Activated T-cell treated with anti-CD3 and anti-CD28 coated beads, Interleukin-2, amount 50 U/mL, for 1 hour (primary cell): Measurements from ENCODE around the gene FRMD7.
"Not testable (repeated sequence)": the region's sequence is repeated elsewhere in the genome, so short reads cannot be mapped to it uniquely, and the experiment has no call there.

ENCODE experiments used
- DNase-seq: peaks from one replicate; pipeline ENCODE4 v3.0.0-alpha.2; 2020

Gene FRMD7

DNA sequence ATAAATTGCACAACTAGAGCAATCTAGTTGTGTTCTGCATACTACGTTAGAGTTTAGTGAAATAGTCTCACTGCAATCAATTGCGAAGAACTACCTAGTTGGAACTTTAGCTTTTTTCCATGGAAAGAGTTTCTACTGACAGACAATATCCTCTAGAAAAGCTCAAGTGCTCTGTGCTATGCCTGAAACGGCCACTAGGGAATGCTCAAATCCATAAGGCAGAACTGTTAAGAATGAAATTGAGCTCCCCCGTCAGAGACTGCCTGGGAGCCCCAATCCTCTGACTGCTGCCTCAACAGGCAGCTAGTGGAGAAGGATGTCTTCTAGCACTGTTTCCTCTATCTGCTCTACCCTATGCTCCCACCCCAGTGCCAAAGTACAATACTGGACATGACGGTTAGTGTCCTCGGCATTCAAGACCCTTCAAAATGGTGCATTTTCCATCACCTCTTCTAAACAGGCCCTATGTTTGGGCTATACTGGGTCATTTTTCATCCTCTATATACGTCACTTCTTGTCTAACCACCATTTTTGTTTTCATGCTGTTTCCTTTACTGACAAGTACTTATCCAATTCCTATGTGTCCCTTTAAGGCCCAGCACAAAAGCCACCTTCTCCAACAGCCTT lies 35.3 kb downstream of the FRMD7 start:
- DNase-seq = peak; percentile 38

DNA sequence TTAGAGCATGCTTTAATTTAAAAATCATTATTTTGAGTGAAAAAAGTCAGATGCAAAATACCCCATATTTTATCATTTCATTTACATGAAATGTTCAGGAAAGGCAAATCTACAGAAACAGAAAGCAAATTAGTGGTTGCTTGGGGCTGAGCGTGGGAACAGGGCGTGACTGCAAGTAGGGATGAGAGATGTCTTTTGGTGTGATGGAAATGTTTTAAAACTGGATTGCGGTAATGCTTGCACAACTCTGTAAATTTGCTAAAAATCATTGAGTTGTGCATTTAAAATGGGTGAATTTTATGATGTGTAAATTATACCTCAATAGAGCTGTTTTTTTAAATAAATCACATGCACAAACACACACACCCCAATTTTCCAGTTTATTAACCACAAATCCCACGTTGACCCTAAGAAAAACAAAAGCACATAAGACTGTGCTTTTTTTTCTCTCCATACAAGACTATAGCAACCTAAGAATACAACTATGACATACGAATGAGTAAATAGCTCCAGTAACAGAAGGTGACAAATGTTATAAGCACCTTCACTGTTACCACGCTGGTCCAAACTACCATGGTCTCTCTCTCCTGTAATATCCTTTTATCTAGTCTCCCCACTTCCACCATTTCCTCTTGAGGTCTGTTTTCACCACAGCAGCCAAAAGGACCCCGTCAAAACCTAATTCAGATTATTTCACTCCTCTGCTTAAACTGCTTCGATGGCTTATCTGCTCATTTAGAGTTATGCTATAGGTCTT lies 37.2 kb downstream of the FRMD7 start:
- no peak for DNase-seq

DNA sequence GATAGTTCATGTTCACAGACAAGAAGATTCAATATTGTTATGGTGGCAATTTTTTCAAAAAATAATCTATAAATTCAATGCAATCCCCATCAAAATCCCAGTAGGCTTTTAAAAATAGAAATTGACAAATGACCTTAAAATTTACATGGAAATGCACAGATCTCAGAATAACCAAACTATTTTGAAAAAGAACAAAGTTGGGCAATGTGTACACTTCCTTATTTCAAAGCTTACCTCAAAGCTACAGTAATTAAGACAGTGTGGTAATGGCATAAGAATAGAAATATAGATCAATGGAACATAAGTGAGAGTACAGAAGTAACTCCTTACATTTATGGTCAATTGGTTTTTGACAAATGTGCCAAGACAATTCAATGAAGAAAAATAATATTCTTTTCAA lies 39.0 kb downstream of the FRMD7 start:
- DNase-seq = no peak

DNA sequence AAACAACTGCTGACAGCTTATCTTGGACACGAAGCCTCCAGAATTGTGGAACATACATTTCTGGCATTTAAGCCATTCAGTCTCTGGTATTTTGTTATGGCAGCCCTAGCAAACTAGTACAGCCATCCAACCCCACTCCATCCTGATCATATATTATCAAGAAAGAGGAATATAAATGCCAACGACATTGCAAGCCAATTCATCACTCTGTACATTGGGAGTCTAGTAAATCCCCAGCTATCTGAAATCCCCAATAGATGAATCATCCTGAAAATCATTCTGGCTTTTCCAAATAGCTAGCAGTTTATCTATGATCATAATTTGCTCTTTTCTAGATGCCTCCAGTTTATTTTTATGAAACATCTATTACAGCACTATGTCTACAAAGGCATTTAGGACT lies 41.1 kb downstream of the FRMD7 start:
- DNase-seq = no peak

DNA sequence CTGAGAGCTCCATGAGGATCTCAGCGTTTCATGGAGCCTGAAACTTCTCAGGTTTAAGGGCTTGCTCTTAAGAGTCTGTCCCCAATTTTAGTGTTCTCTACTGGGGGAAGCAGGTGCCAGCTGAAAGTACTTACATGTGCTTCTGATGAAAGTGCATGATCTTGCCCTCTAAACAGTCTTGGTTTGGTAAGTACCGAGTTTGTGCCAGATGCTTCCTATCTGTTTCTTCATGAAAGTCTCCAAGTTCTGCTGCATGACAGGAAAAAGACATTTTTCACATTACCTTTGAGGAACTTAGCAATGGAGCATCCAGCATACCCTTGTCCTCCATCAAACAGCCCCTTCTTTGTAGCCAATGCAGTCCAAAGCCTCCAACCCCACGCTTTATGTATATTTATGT lies 42.0 kb downstream of the FRMD7 start:
- no peak for DNase-seq

DNA sequence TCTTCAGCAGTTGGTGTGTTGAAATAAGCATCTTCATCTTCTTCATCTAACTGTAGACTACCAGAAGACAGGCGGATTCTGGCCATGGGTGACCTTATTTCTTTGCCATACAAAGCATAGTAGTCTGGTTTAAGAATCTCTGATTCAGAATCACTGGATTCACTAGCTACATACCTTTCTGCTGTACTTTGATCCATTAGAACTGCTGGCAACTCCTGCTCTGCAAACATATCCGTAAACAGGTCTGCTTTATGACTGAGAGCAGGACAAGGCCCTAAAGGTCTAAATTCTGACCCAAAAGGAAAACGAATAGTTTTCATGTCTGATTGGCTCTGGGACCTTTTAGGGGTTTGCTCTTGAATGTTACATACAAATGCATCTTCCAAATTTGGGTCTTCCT lies 49.9 kb downstream of the FRMD7 start:
- no peak for DNase-seq

DNA sequence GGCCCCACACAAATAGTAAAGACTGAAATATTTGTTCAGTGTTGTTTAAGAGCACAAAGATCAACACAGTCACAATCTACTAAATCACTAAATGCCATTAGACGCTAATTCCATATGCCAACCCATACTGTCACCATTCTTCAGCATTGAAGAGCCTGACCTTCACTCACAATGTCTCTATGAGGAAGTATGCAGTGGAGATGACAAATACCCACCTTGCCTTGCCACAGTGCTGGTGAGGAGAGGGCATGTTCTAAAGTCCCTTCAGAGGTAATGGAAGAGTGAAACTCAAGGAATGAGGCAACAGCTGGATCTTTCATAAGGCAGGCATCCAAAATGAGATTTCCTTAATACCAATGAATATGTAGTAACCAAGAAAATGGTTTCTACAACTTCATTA lies 50.4 kb downstream of the FRMD7 start:
- no peak for DNase-seq

DNA sequence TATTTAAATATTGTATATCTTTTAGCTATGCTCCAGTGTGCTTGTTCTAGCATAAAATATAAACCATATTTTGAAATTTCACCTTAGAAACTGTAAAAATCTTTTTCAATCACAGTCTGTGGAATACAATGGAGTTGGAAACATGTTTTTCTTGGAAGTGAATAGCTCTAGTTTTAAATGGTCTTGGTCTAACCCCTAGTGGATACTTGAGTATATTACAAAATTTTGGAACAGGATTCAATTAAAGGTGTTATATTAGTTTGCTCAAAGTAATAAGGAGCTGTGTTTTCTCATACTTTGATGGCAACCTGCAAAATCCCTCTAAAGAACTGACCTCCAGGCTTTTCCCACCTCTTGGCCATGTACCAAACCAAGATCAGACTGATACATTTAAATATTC lies 56.6 kb downstream of the FRMD7 start:
- DNase-seq = no peak

DNA sequence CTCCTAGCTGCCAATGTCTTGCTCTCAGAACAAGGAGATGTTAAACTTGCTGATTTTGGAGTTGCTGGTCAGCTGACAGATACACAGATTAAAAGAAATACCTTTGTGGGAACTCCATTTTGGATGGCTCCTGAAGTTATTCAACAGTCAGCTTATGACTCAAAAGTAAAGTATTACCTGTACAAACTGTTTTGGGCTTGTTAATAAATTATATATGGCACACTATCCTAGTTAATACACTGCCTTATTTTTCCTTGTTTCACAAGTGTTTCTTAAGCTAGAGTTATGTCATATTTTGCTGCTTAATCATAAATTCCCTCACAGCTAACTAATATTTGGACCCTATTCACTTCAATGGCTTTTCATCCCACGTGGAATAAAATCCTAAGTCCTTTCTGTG lies 59.4 kb downstream of the FRMD7 start:
- no peak for DNase-seq

DNA sequence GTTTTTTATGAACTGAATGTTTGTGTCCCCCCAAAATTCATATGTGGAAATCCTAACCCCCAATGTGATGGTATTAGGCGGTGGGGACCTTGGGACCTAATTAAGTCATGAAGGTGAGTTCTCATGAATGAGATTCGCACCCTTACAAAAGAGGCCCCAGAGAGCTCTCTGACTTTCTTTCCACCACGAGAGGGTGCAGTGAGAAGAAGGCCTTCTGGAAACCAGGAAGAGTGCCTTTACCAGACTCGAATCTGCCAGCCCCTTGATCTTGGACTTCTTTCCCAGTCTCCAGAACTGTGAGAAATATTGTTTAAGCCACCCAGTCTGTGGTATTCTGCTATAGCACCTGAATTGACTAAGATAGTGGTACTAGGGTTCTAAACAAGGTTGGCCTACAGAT lies 64.0 kb downstream of the FRMD7 start:
- no peak for DNase-seq

DNA sequence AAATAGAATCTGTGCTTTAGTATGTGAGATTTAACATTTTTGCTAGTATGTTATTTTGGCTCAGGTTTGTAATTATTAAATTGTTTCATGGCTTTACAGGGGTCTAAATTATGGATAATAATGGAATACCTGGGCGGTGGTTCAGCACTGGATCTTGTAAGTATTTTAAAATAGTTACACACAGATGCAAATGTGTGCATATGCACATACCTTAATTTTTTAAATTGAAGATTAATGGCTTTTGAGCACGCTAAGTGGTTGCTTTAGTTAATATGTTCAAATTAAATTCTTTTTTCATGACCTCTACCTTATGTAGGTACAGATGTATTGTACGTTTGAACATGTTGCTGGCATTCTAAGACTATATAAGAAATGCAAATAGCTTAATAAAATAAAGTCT lies 64.5 kb downstream of the FRMD7 start:
- DNase-seq = no peak

DNA sequence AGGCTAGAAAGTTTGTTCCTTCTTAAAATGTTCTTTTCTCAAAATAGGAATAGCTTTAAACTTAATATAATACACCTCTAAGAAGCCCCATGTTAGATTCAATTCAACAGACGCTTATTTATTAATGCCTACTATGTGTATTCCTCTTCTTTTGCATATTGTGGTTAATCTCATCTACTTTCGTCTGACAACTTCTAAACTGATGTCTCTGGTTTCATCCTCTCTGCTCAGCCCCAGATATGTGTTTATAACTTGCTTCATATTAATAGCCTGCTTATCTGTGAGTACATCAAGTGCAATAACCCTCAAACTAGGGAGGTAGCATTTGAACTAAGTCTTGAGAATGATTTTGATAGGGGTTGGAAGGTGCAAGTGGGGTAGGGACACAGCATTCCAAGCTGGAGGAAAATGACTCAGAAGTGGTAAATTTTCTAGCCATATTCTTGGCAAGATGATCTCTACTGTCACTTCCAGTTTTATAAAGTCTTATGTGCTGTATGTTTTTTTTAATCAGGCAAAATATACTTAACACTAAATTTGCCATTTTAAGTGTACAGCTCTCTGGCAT lies 67.8 kb downstream of the FRMD7 start:
- DNase-seq = no peak

DNA sequence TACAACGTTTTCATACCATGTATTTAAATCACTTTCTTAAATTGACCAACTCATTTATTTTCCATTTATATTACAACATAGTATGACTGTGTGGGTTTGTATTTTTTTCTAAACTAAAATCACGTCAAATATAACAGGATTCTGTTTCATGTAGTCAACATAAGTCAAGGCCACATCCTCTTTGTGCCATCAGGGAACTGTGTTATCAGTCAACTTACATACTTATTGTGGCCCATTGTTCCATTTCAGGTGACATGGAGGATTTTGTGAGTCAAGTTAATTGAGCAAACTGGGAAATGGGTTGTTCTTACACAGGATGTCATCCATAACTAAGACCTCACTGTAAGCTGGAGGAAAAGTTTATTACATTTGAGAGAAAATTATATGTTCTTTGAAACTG lies 68.8 kb downstream of the FRMD7 start:
- no peak for DNase-seq

DNA sequence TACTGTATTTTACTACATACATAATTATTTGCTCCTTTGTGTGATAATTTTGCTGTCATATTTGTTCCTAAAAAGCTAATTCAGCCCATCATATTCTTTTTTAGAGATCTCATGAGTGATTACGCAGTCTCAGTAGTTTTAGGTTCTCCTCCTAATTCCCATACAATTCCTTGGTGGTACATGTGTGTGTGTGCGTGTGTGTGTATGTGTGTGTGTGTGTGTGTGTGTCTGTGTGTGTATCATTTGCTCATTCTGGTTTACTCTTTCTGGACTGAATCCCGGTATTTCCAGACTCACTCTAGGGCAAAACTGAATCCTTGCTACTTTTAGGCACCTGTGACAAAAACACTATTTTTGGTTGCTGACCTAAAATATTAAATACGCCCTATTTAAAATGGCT lies 69.8 kb downstream of the FRMD7 start:
- no peak for DNase-seq

DNA sequence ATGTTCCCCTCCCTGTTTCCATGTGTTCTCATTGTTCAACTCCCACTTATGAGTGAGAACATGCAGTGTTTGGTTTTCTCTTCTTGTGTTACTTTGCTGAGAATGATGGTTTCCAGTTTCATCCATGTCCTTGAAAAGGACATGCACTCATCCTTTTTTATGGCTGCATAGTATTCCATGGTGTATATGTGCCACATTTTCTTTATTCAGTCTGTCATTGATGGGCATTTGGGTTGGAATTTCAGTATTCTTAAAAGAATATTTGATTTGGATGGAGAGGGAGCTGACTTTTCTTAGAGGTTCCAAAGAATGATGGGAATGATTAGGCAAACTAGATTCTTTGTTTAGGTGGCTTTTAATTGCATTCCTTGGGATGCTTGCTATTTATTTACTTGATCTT lies 76.0 kb downstream of the FRMD7 start:
- DNase-seq = not testable (repeated sequence)

DNA sequence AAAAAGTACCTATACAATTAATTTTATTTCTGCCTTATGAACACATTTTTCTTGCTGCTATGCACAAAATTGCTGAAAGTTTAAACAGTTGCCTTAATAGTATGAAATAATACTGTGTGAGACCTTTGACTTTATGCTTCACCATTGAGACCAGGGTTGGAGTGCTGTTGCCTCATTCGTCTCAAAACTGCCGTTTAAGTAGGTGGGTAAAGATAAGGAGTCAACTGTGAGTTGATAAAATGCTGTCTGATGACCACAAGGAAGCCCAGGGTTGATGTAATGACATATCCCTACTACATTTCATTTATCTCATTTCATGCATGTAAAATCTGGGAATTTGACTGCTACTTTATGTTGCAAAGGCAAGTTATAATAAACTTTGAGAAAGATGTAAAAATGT lies 81.3 kb downstream of the FRMD7 start:
- DNase-seq = no peak

DNA sequence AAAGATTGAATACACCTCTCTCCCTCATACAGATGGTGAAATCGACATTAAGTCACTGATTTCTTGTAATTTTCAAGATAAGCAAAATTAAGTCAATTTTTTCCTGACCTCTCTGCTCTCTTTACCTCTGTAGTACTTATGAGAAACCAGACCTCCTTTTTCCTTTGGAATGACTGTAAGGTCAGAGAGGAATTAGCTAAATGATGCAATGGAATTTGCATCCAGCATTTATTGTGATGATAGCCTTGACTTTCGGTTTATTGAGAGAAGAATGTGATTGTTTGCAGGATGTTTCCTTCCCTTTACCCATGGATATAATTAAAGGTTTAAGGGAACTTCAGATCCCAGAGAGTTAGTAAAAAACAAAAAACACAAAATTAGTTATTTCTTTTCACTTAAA lies 82.4 kb downstream of the FRMD7 start:
- no peak for DNase-seq

DNA sequence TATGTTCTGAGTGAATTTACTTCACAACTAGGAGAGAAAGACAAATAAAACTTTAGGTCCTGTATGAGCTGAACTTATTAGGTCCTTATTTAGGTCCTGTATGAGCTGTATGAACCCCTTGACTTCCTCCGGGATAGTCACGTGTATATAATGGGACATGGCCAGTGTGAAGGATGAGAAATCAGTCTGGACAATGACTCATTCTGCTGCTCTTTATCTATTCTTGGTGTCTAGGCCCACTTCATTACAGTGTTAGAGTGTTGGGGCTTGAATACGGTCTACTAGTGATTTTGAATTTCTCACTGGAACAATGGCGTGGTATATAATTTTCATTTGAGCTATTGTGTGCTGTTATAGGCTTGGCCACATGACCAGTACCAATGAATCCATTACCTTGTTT lies 82.9 kb downstream of the FRMD7 start:
- DNase-seq = no peak

DNA sequence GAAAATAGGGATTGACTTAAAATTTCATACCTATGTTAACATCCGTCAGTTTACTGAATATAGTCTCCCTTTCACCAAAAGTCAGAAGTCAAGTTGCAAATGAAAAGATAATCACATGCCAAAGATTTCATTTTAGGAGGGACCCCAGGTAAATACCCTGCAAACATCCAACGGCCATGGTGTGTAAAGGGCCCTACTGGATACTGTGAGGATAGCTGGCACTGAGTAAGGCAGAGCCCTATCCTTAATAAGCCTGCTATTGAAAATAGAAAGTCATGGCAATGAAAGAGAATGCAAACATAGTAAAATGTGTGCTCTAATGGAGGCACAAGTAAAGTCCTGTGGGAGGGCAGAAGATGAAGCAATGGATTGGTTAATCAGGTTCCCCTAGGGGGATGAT lies 83.8 kb downstream of the FRMD7 start:
- DNase-seq = no peak

DNA sequence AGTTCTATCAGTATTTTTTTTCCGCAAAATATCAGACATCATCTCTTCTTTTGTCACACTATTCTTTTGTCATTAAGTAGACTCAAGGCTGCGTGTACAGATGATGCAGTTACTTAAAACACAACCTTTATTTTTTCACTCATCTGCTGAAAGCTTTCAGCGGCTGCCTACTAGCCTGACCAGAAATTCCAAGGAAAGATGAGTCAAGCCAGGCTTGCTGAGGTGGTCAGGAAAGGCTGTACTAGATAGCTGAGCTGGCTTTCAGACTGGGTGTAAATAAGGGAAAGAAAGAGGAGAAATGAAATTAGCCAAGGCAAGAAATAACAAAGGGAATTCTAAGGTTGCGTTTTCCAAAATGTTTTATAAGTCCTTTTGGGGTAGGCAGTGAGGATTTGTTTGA lies 86.8 kb downstream of the FRMD7 start:
- no peak for DNase-seq

DNA sequence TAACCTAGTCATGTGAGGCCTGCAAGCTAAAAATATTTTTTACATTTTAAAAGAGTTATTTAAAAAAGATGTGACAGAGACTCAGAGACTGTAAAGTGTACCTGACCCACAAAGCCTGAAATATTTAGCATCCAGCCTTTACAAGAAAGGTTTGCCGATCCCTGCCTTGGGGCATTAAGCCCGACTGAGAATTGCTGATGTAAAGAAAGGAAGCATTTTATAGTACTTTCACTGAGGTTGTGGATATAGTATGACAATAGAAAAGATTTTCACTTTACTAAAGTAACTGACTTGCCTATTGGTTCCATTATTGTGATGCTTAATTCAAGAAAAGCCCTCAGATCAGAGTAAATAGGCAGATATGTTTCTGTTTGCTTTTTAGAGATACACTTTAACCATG lies 87.8 kb downstream of the FRMD7 start:
- no peak for DNase-seq

DNA sequence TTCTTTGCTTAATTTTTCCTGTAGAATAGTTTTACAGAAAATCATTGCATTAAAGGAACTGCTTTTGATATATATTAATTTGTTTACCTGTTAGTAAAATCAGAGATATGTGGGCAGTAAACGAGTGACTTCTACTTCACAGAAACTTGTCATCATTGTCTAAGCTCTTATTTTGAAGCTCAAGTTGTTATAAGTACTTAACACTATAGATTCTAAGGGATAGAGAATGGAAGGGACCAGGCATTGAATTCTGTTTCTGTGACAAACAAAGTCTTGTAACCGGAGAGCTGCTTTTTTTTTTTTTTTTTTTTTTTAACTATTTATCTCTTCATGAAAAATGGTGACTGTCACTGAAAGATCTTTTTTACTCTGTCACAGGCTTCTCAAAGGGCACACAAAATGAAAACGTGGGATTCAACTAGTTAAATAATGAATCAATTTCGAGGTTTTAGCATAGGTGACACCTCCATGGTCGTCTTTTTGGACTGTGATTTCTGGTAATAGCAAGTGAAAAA lies 90.3 kb downstream of the FRMD7 start:
- DNase-seq = no peak

DNA sequence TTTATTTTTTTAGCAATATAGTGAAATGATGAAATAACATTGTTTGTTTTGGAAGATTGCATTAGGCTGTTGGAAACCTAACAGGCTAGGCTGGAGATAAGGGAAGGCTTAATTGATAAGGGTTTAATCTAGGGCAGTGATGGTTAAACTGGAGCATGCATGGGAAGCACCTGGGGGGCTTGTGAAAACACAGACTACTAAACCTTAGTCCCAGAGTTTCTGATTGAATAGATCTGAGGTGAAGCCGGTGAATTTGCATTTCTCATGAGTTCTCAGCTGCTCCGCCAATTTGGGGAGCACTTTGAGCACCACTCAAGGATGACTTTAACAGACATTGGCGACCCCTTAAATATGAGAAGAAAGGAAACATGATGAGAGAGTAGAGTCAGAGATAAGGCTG lies 93.2 kb downstream of the FRMD7 start:
- no peak for DNase-seq

DNA sequence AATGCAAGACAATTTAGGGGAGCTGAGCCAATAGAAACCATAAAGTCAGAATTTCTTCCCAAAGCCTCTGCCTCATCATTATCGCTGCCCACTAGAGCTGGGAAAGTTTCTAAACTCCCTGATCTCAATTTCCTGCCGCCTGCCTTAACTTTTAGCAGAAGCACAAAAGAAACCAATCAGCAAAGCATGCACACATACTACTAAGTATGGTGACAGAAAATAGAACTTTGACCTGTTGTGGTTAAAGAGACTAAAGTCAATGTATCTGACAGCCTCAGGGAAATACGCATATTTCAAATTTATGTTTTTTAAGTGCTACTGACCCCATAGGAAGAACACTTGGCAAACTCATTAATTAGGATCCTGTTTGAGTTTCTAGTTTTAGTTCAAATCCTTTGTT lies 94.7 kb downstream of the FRMD7 start:
- no peak for DNase-seq

DNA sequence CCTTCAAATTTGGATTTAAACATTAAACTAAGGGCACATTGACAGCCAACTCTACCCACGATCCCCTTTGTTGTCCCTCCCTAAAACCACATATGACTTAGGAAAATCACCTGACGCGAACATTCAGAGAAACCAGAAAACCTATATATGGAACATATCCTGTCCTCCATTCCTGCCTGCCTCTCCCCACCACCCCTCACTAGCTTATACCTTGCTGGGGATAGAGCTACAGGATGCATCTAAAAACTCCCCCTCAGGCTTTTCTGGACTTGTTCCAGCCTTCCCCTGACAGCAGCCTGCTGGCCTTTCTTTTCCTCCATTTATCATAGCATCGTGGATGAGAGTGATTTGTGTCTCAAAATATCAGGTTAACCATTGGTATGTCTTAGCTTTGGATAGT lies 96.0 kb downstream of the FRMD7 start:
- DNase-seq = no peak
